H1 (cell line): ENCODE results near the gene DOCK9. TPM values are rescaled to one million over a fixed set of nuclear protein-coding genes. Genes with fewer than 3 reads are reported as not detected.

Experiments
- CTCF ChIA-PET: fragments of 300-600 bp; sonication (Branson Sonifier 250); formaldehyde crosslinking; loops from one replicate; lab custom pipeline; 2021; ENCODE audit not compliant: partially characterized antibody; lab: Charles Lee
- POLR2A ChIA-PET: fragments of 300-600 bp; sonication (Branson Sonifier 250); formaldehyde crosslinking; loops from one replicate; lab custom pipeline; 2021; ENCODE audit warnings: inconsistent platforms; ENCODE audit not compliant: partially characterized antibody; lab: Charles Lee
- DNase-seq, 2 experiments: peaks; one replicate each; pipeline versions ENCODE4 v3.0.0 to v3.0.0-alpha.2; 2010 to 2022; ENCODE audit warnings: low spot score in 2 of 2, low read depth in 1 of 2, mixed read lengths in 1 of 2
- FAIRE-seq: peaks from 2 replicates; lab custom pipeline; 2011; peaks lifted over from hg19 to GRCh38; lab: Jason Lieb, UNC
- H2AFZ ChIP-seq: 2 replicates; pipeline ENCODE4 v1.8.1; 2012; ENCODE audit warnings: low read length, inconsistent platforms
- H2AK5ac ChIP-seq: 2 replicates; pipeline ENCODE4 v1.6.1; 2013; ENCODE audit warnings: low read depth, low read length
- H2BK120ac ChIP-seq: replicated peaks from 2 replicates; pipeline ENCODE3; 2013; ENCODE audit warnings: low read depth, low read length, inconsistent platforms
- H2BK12ac ChIP-seq: 2 replicates; pipeline ENCODE4 v1.6.1; 2013; ENCODE audit warnings: low read depth, low read length
- H2BK15ac ChIP-seq: 2 replicates; pipeline ENCODE4 v1.6.1; 2013; ENCODE audit warnings: low read length
- H2BK20ac ChIP-seq: 2 replicates; pipeline ENCODE4 v1.6.1; 2013; ENCODE audit warnings: low read length
- H2BK5ac ChIP-seq: 2 replicates; pipeline ENCODE4 v1.6.1; 2013; ENCODE audit warnings: low read depth, low read length
- H3K14ac ChIP-seq: 2 replicates; pipeline ENCODE4 v1.6.1; 2013; ENCODE audit warnings: inconsistent platforms; ENCODE audit not compliant: insufficient read length
- H3K18ac ChIP-seq: 2 replicates; pipeline ENCODE4 v1.6.1; 2013; ENCODE audit warnings: low read length; ENCODE audit errors: extremely low read depth
- H3K23ac ChIP-seq: 2 replicates; pipeline ENCODE4 v1.6.1; 2013; ENCODE audit warnings: inconsistent platforms; ENCODE audit not compliant: insufficient read length
- H3K23me2 ChIP-seq: 2 replicates; pipeline ENCODE4 v1.6.1; 2013; ENCODE audit warnings: low read depth, low read length
- H3K27ac ChIP-seq: 2 replicates; pipeline ENCODE4 v1.6.1; 2011; ENCODE audit warnings: low read depth, low read length, inconsistent platforms
- H3K27me3 ChIP-seq, 4 experiments: replicated peaks in 1 of 4; 1 replicate in 1 of 4; 2 replicates in 3 of 4; pipeline versions ENCODE4 v1.6.1 to v1.8.1; 2011 to 2013; ENCODE audit warnings: low read length in 3 of 4, mild to moderate bottlenecking in 3 of 4, inconsistent platforms in 2 of 4, mixed read lengths in 2 of 4, moderate library complexity in 1 of 4; ENCODE audit not compliant: control insufficient read depth in 3 of 4, insufficient read depth in 3 of 4; ENCODE audit errors: extremely low read depth in 1 of 4
- H3K36me3 ChIP-seq, 4 experiments: 2 replicates each; pipeline versions ENCODE4 v1.6.1 to v1.8.1; 2011 to 2013; ENCODE audit warnings: mild to moderate bottlenecking in 4 of 4, low read length in 3 of 4, moderate library complexity in 2 of 4, control low read depth in 1 of 4, inconsistent platforms in 1 of 4; ENCODE audit not compliant: insufficient read depth in 4 of 4, control insufficient read depth in 2 of 4
- H3K4ac ChIP-seq: replicated peaks from 2 replicates; pipeline ENCODE3; 2013; ENCODE audit warnings: low read length, low read depth, mixed read lengths, inconsistent platforms; ENCODE audit not compliant: insufficient read length
- H3K4me1 ChIP-seq, 4 experiments: replicated peaks in 1 of 4; 1 replicate in 1 of 4; 2 replicates in 3 of 4; pipeline versions ENCODE4 v1.6.1 to v1.8.1; 2011 to 2013; ENCODE audit warnings: low read length in 3 of 4, inconsistent platforms in 2 of 4, mixed read lengths in 1 of 4; ENCODE audit not compliant: insufficient read depth in 4 of 4, control insufficient read depth in 3 of 4
- H3K4me2 ChIP-seq, 2 experiments: 2 replicates each; pipeline versions ENCODE4 v1.6.1 to v1.8.1; 2011 to 2013; ENCODE audit warnings: low read depth in 2 of 2, low read length in 2 of 2, control low read depth in 1 of 2, inconsistent platforms in 1 of 2, mild to moderate bottlenecking in 1 of 2; ENCODE audit not compliant: insufficient read depth in 1 of 2
- H3K4me3 ChIP-seq, 4 experiments: fragments of 200-600, 300-600 bp in 1 of 4; sonication (generic), shearing (Covaris generic), sonication (Bioruptor Twin) in 1 of 4; 2 replicates each; pipeline versions ENCODE4 v1.5.1 to v1.8.1; 2011 to 2016; ENCODE audit warnings: low read length in 4 of 4, low read depth in 3 of 4, control low read depth in 2 of 4, inconsistent platforms in 2 of 4, mild to moderate bottlenecking in 2 of 4, mixed read lengths in 1 of 4, moderate library complexity in 1 of 4; ENCODE audit not compliant: insufficient read depth in 2 of 4; ENCODE audit errors: extremely low read depth in 1 of 4
- H3K56ac ChIP-seq: replicated peaks from 2 replicates; pipeline ENCODE3; 2013; ENCODE audit warnings: low read depth, mild to moderate bottlenecking, mixed read lengths, low read length, inconsistent platforms; ENCODE audit not compliant: insufficient read length
- H3K79me1 ChIP-seq: 2 replicates; pipeline ENCODE4 v1.6.1; 2013; ENCODE audit warnings: low read depth, low read length, control low read depth
- H3K79me2 ChIP-seq, 2 experiments: 2 replicates each; pipeline versions ENCODE4 v1.6.1 to v1.8.1; 2012 to 2013; ENCODE audit warnings: low read length in 2 of 2, mild to moderate bottlenecking in 2 of 2, inconsistent platforms in 1 of 2; ENCODE audit not compliant: insufficient read depth in 2 of 2, control insufficient read depth in 1 of 2
- H3K9ac ChIP-seq, 4 experiments: replicated peaks in 1 of 4; 1 replicate in 1 of 4; 2 replicates in 3 of 4; pipeline versions ENCODE4 v1.6.1 to v1.8.1; 2011 to 2013; ENCODE audit warnings: low read depth in 3 of 4, low read length in 3 of 4, control low read depth in 2 of 4, mild to moderate bottlenecking in 2 of 4, moderate library complexity in 2 of 4, inconsistent platforms in 1 of 4; ENCODE audit errors: extremely low read depth in 1 of 4
- H3K9me3 ChIP-seq, 2 experiments: 2 replicates each; pipeline versions ENCODE4 v1.6.1 to v1.8.1; 2012 to 2013; ENCODE audit warnings: mild to moderate bottlenecking in 2 of 2, moderate library complexity in 2 of 2, control low read depth in 1 of 2, inconsistent platforms in 1 of 2, low read depth in 1 of 2, low read length in 1 of 2, mixed read lengths in 1 of 2; ENCODE audit not compliant: insufficient read depth in 2 of 2
- H4K20me1 ChIP-seq, 2 experiments: replicated peaks in 1 of 2; 2 replicates each; pipeline versions ENCODE3 to v1.8.1; 2011 to 2013; ENCODE audit warnings: inconsistent platforms in 2 of 2, low read length in 2 of 2, mild to moderate bottlenecking in 1 of 2; ENCODE audit not compliant: insufficient read depth in 2 of 2, control insufficient read depth in 1 of 2
- H4K5ac ChIP-seq: 2 replicates; pipeline ENCODE4 v1.6.1; 2013; ENCODE audit warnings: low read length, low read depth, mixed read lengths, inconsistent platforms; ENCODE audit not compliant: insufficient read length
- H4K8ac ChIP-seq: 2 replicates; pipeline ENCODE4 v1.8.0; 2013; ENCODE audit warnings: mild to moderate bottlenecking, moderate library complexity, low read length, inconsistent platforms; ENCODE audit not compliant: insufficient read depth; ENCODE audit errors: extremely low read depth
- H4K91ac ChIP-seq: replicated peaks from 2 replicates; pipeline ENCODE3; 2013; ENCODE audit warnings: low read length, mixed read lengths, inconsistent platforms; ENCODE audit not compliant: insufficient read length
- BACH1 ChIP-seq: IDR thresholded peaks from 2 replicates; pipeline ENCODE4 v1.6.1; 2012; ENCODE audit warnings: low read length, improper control_type of control experiment
- BRCA1 ChIP-seq: IDR thresholded peaks from 2 replicates; pipeline ENCODE4 v1.6.1; 2012; ENCODE audit warnings: low read depth, low read length, improper control_type of control experiment
- CHD2 ChIP-seq: IDR thresholded peaks from 2 replicates; pipeline ENCODE4 v1.6.1; 2012; ENCODE audit warnings: low read length, improper control_type of control experiment
- PHF8 ChIP-seq: fragments of 200-600 bp; sonication (generic); conservative IDR thresholded peaks from 2 replicates; pipeline ENCODE4 v1.7.1; 2012; ENCODE audit warnings: low read depth, mild to moderate bottlenecking, inconsistent platforms, low read length, moderate library complexity
- WGBS, 2 experiments: shearing (Covaris generic) in 1 of 2; methylation state at CpG; one replicate each; pipeline versions ENCODE4 v1.1.6 to v1.1.7; 2013 to 2015; ENCODE audit warnings: low lambda C conversion rate in 2 of 2, mixed read lengths in 2 of 2, inconsistent platforms in 1 of 2, low coverage in 1 of 2, missing lambda C conversion rate in 1 of 2; ENCODE audit not compliant: insufficient replicate concordance in 2 of 2, insufficient coverage in 1 of 2, insufficient read length in 1 of 2; ENCODE audit errors: extremely low coverage in 1 of 2, missing lambda C conversion rate in 1 of 2; 5-methylcytosine and 5-hydroxymethylcytosine counted together
- polyA plus RNA-seq, 7 experiments: library from polyadenylated mRNA; depleted of rRNA in 3 of 7; stranded (reverse) in 5 of 7; unstranded in 2 of 7; fragments of >200 nt in 5 of 7; fragments of 200-250 nt in 2 of 7; gene quantifications; 1 replicate in 5 of 7; 2 replicates in 1 of 7; 4 replicates in 1 of 7; pipeline versions ENCODE4 v1.2.1 to v1.2.3, GENCODE V29; 2011 to 2013; ENCODE audit warnings: missing spikeins in 2 of 7, mixed read lengths in 2 of 7
- total RNA-seq: library from RNA; stranded (reverse); fragmentation: NEBNext Ultra II Directional; extraction: Animal tissue kit (Norgen Biotek cat#: 25700); gene quantifications from 2 replicates; pipeline ENCODE4 v1.2.1, GENCODE V29; 2021

Gene DOCK9
- total and polyA plus RNA-seq, 2 of the 8 experiments (the other 6 are each of a cell fraction or from before 2014, with no cell fraction given) = 21.6 to 31.5 TPM

DNA sequence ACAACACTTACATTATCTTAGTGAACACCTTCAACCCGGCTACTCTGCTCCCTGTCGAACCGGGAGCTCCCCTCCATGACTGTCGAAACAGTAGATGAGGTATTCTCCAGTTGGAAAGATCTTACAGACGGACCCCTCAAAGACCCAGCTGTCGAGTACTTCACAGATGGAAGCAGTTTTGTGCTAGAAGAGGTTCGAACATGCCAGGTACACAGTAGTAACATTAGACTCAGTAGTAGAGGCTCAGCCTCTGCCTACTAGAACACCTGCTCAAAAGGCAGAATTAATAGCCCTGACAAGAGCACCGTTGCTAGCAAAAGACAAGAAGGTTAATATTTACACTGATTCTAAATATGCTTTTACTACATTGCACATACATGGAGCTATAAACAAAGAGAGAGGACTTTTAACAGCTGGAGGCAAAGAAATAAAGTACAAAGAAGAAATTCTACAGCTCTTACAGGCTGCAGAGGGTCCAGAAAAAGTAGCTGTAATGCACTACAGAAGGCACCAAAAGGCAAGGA, 211.8 kb downstream of the DOCK9 start:
- POLR2A ChIA-PET = interaction anchor here (1.4 kb wide), 1 partner anchor 19 kb away, joined by 3 read pairs; no protein-coding TSS in a partner anchor

More for the DNA sequence above, 211.8 kb downstream of the DOCK9 start:
- no peak overlapping the region for H3K18ac ChIP-seq
- H3K9ac ChIP-seq = no peak overlapping the region
- no peak overlapping the region for H3K56ac ChIP-seq
- no peaks in the 10 kb centered on the region for H3K36me3 ChIP-seq
- no peak overlapping the region for H4K8ac ChIP-seq
- no peaks in the 10 kb centered on the region for H3K79me2 ChIP-seq
- no peak overlapping the region for H2AK5ac ChIP-seq
- H3K4me1 ChIP-seq = peaks cover 0 to 4% (median 1%) of the 10 kb centered on the region in 4 experiments; a peak in 2 of 7 replicates
- no peaks in the 10 kb centered on the region for H3K9me3 ChIP-seq
- H2BK5ac ChIP-seq = no peak overlapping the region
- H2BK120ac ChIP-seq = no peak overlapping the region
- H4K20me1 ChIP-seq = no peaks in the 10 kb centered on the region
- H3K27me3 ChIP-seq = peaks cover 0 to 2% (median 0%) of the 10 kb centered on the region in 4 experiments; a peak in 1 of 7 replicates
- H3K14ac ChIP-seq = no peak overlapping the region
- FAIRE-seq = no peak
- WGBS, 2 experiments = 93% methylated on average over 8 of the region's 8 CpGs; no CpG with 5 or more reads in 1 of the 2 experiments
- no peak overlapping the region for H2BK12ac ChIP-seq
- no peak overlapping the region for H3K4ac ChIP-seq
- H2AFZ ChIP-seq = no peak overlapping the region
- H4K91ac ChIP-seq = no peak overlapping the region
- H3K79me1 ChIP-seq = no peaks in the 10 kb centered on the region
- H3K27ac ChIP-seq = no peak overlapping the region
- no peak for DNase-seq
- no peaks in the 10 kb centered on the region for H3K23me2 ChIP-seq
- H4K5ac ChIP-seq = no peak overlapping the region
- no peak overlapping the region for H2BK15ac ChIP-seq
- H3K23ac ChIP-seq = no peak overlapping the region
- H3K4me3 ChIP-seq = no peak overlapping the region
- H3K4me2 ChIP-seq = no peak overlapping the region
- CTCF ChIA-PET = interaction anchor here (0.6 to 3.4 kb wide), 9 partner anchors 10 to 366 kb away, joined by 3 to 10 read pairs (median 3); no protein-coding TSS in a partner anchor
- H2BK20ac ChIP-seq = no peak overlapping the region
- no peak for TF ChIP-seq CHD2
- no peak for TF ChIP-seq BRCA1
- no peak for TF ChIP-seq BACH1
- TF ChIP-seq PHF8 = no peak
